Gastroesophageal sphincter (tissue), 4 donors: ENCODE results near the gene ZNF354C. TPM values are rescaled to one million over a fixed set of nuclear protein-coding genes. Genes with fewer than 3 reads are reported as not detected.
A peak's percentile ranks its signal among the peaks of the same experiment; 100 is the strongest.

ENCODE experiments used
- ATAC-seq: fragments of 150-250 bp; one replicate; pipeline ENCODE4 v1.9.1; 2016; ENCODE audit warnings: mild to moderate bottlenecking, moderate library complexity
- H3K27ac ChIP-seq, 4 donors: fragments of 200-600 bp; sonication (generic) in 3 of 4; 1 replicate in 3 of 4; 2 replicates in 1 of 4; pipeline ENCODE4 v1.5.1; 2016 to 2019
- H3K27me3 ChIP-seq: fragments of 200-600 bp; sonication (generic); one replicate; pipeline ENCODE4 v1.5.1; 2019
- H3K36me3 ChIP-seq, 2 donors: fragments of 200-600 bp; sonication (generic); one replicate each; pipeline ENCODE4 v1.5.1; 2019; ENCODE audit warnings: control low read depth in 1 of 2
- H3K4me1 ChIP-seq, 3 donors: fragments of 200-600 bp; sonication (generic); 1 replicate in 2 of 3; 2 replicates in 1 of 3; pipeline ENCODE4 v1.5.1; 2016 to 2019; ENCODE audit warnings: control low read depth in 2 of 3
- H3K4me3 ChIP-seq, 2 donors: fragments of 200-600 bp; sonication (generic); one replicate each; pipeline ENCODE4 v1.5.1; 2019; ENCODE audit warnings: mild to moderate bottlenecking in 1 of 2, moderate library complexity in 1 of 2
- H3K9me3 ChIP-seq, 3 donors: fragments of 200-600 bp; sonication (generic); one replicate each; pipeline ENCODE4 v1.5.1; 2017 to 2019; ENCODE audit warnings: control low read depth in 2 of 3
- CTCF ChIP-seq, 4 experiments: fragments of 200-600 bp in 2 of 4; fragments of 450-650 bp in 2 of 4; sonication (generic) in 1 of 4; IDR thresholded peaks; one replicate each; pipeline ENCODE4 v1.5.1; 2017 to 2019; ENCODE audit warnings: antibody characterized with exemption in 4 of 4, mild to moderate bottlenecking in 2 of 4, moderate library complexity in 2 of 4
- EP300 ChIP-seq: sonication (generic); formaldehyde crosslinking; IDR thresholded peaks from one replicate; pipeline ENCODE4 v1.6.1; 2017; ENCODE audit warnings: antibody characterized with exemption, mild to moderate bottlenecking
- POLR2A ChIP-seq, 2 donors: fragments of 450-650 bp; IDR thresholded peaks; one replicate each; pipeline ENCODE4 v1.6.1; 2017; ENCODE audit warnings: antibody characterized with exemption in 2 of 2, mild to moderate bottlenecking in 2 of 2, moderate library complexity in 1 of 2
- POLR2AphosphoS5 ChIP-seq: sonication (generic); formaldehyde crosslinking; IDR thresholded peaks from one replicate; pipeline ENCODE4 v1.6.1; 2017; ENCODE audit warnings: antibody characterized with exemption
- WGBS, 2 donors: methylation state at CpG; one replicate each; pipeline ENCODE4 v1.1.5; 2018; ENCODE audit warnings: low coverage in 1 of 2; 5-methylcytosine and 5-hydroxymethylcytosine counted together
- total RNA-seq, 4 donors: library from RNA; depleted of rRNA; stranded (reverse); fragments of >200 nt; gene quantifications; one replicate each; pipeline ENCODE4 v1.1.0, GENCODE V29; 2016

ZNF354C gene
- 10 to 100 TPM in 1 of 4 donors, 1 to 10 TPM in 3; 5.3 to 14.8 (median 6.9) TPM for total RNA-seq

GRCh38 chr5:179060116-179061008, at the start of gene ZNF354C:
TSS of gene ZNF354C (plus strand) at chr5:179060373. CDS start at chr5:179062069, 1,696 bp downstream.
- ATAC-seq: peak; percentile 97
- peaks cover 0 to 36% of the 10 kb centered on the region in 2 donors for H3K36me3 ChIP-seq
- H3K27ac ChIP-seq: peak within 1 kb of the TSS; percentile 25 to 87 (median 84)
- WGBS, 2 donors: 0 to 2% methylated on average over 2 to 8 of the region's 81 CpGs
- peaks cover 0 to 19% (median 4%) of the 10 kb centered on the region in 3 donors for H3K4me1 ChIP-seq
- H3K9me3 ChIP-seq: peaks cover 0 to 10% (median 0%) of the 10 kb centered on the region in 3 donors
- TF ChIP-seq POLR2A (IDR thresholded peaks at IDR 0.05) (peak in 1 of 2 donors; percentile 22), EP300 (no peak), POLR2AphosphoS5 (peak; percentile 62), CTCF (IDR thresholded peaks at IDR 0.05) (no peak)
- peak within 1 kb of the TSS; percentile 71 to 90 for H3K4me3 ChIP-seq
- H3K27me3 ChIP-seq: no peaks in the 10 kb centered on the region

GRCh38 chr5:179023528-179024189, 36.5 kb upstream of the ZNF354C start, which contains the start of gene ZNF879:
TSS of gene ZNF879 (plus strand) at chr5:179023804. CDS start at chr5:179025005, 1,201 bp downstream.
- Histone ChIP-seq H3K36me3 (peaks cover 2 to 39% of the 10 kb centered on the region in 2 donors), H3K9me3 (peaks cover 0 to 27% (median 2%) of the 10 kb centered on the region in 3 donors), H3K27me3 (no peaks in the 10 kb centered on the region), H3K27ac (peak within 1 kb of the TSS; percentile 27 to 96 (median 92)), H3K4me1 (peaks cover 0 to 16% (median 9%) of the 10 kb centered on the region in 3 donors), H3K4me3 (peak within 1 kb of the TSS; percentile 47 to 95)
- 0% methylated on average over 7 to 12 of the region's 72 CpGs for WGBS, 2 donors
- TF ChIP-seq EP300: no peak
- TF ChIP-seq POLR2A (IDR thresholded peaks at IDR 0.05): peak; percentile 45 to 51
- TF ChIP-seq POLR2AphosphoS5: peak; percentile 91
- peak; percentile 98 for ATAC-seq

- Histone ChIP-seq H3K36me3 (peaks cover 28 to 66% of the 10 kb centered on the region in 2 donors), H3K4me1 (no peaks in the 10 kb centered on the region), H3K27ac (no peak overlapping the region), H3K27me3 (no peaks in the 10 kb centered on the region), H3K9me3 (peaks cover 14 to 100% (median 19%) of the 10 kb centered on the region in 3 donors), H3K4me3 (no peak overlapping the region)
- 88 to 98% methylated on average over 7 of the region's 7 CpGs for WGBS, 2 donors
- no peak for ATAC-seq
- no peak for TF ChIP-seq CTCF (IDR thresholded peaks at IDR 0.05)
- no peak for TF ChIP-seq POLR2A (IDR thresholded peaks at IDR 0.05)
- TF ChIP-seq POLR2AphosphoS5: no peak
- TF ChIP-seq EP300: no peak
Observed at GRCh38 chr5:179033004-179033580, 27.1 kb upstream of the ZNF354C start.

GRCh38 chr5:179044765-179045164, 15.4 kb upstream of the ZNF354C start:
- WGBS, 2 donors: 86 to 94% methylated on average over 1 to 2 of the region's 2 CpGs
- no peak for ATAC-seq
- Histone ChIP-seq H3K27ac (no peak overlapping the region), H3K27me3 (no peaks in the 10 kb centered on the region), H3K36me3 (no peaks in the 10 kb centered on the region), H3K4me1 (no peaks in the 10 kb centered on the region), H3K9me3 (peaks cover 0 to 78% (median 0%) of the 10 kb centered on the region in 3 donors), H3K4me3 (no peak overlapping the region)
- TF ChIP-seq CTCF (IDR thresholded peaks at IDR 0.05) (no peak), POLR2AphosphoS5 (no peak), POLR2A (IDR thresholded peaks at IDR 0.05) (no peak), EP300 (no peak)

- no peak for ATAC-seq
- H3K9me3 ChIP-seq: peaks cover 0 to 20% (median 0%) of the 10 kb centered on the region in 3 donors
- H3K36me3 ChIP-seq: no peaks in the 10 kb centered on the region
- no peak overlapping the region for H3K4me3 ChIP-seq
- H3K27me3 ChIP-seq: no peaks in the 10 kb centered on the region
- WGBS, 2 donors: 93% methylated on average over 3 to 7 of the region's 9 CpGs
- TF ChIP-seq CTCF (IDR thresholded peaks at IDR 0.05) (no peak), EP300 (no peak), POLR2A (IDR thresholded peaks at IDR 0.05) (no peak), POLR2AphosphoS5 (no peak)
- no peak overlapping the region for H3K27ac ChIP-seq
- H3K4me1 ChIP-seq: no peaks in the 10 kb centered on the region
Observed at GRCh38 chr5:179051784-179052183, 8.4 kb upstream of the ZNF354C start.
